H1 (cell line): ENCODE measurements around the gene PDGFD. TPM values are rescaled to one million over a fixed set of nuclear protein-coding genes. Genes with fewer than 3 reads are reported as not detected.

Source experiments
- CTCF ChIA-PET: fragments of 300-600 bp; sonication (Branson Sonifier 250); formaldehyde crosslinking; loops from one replicate; lab custom pipeline; 2021; ENCODE audit not compliant: partially characterized antibody; lab: Charles Lee
- POLR2A ChIA-PET: fragments of 300-600 bp; sonication (Branson Sonifier 250); formaldehyde crosslinking; loops from one replicate; lab custom pipeline; 2021; ENCODE audit warnings: inconsistent platforms; ENCODE audit not compliant: partially characterized antibody; lab: Charles Lee
- DNase-seq, 2 experiments: peaks; one replicate each; pipeline versions ENCODE4 v3.0.0 to v3.0.0-alpha.2; 2010 to 2022; ENCODE audit warnings: low spot score in 2 of 2, low read depth in 1 of 2, mixed read lengths in 1 of 2
- FAIRE-seq: peaks from 2 replicates; lab custom pipeline; 2011; peaks lifted over from hg19 to GRCh38; lab: Jason Lieb, UNC
- H2AFZ ChIP-seq: 2 replicates; pipeline ENCODE4 v1.8.1; 2012; ENCODE audit warnings: low read length, inconsistent platforms
- H2AK5ac ChIP-seq: 2 replicates; pipeline ENCODE4 v1.6.1; 2013; ENCODE audit warnings: low read depth, low read length
- H2BK120ac ChIP-seq: replicated peaks from 2 replicates; pipeline ENCODE3; 2013; ENCODE audit warnings: low read depth, low read length, inconsistent platforms
- H2BK12ac ChIP-seq: 2 replicates; pipeline ENCODE4 v1.6.1; 2013; ENCODE audit warnings: low read depth, low read length
- H2BK15ac ChIP-seq: 2 replicates; pipeline ENCODE4 v1.6.1; 2013; ENCODE audit warnings: low read length
- H2BK20ac ChIP-seq: 2 replicates; pipeline ENCODE4 v1.6.1; 2013; ENCODE audit warnings: low read length
- H2BK5ac ChIP-seq: 2 replicates; pipeline ENCODE4 v1.6.1; 2013; ENCODE audit warnings: low read depth, low read length
- H3K14ac ChIP-seq: 2 replicates; pipeline ENCODE4 v1.6.1; 2013; ENCODE audit warnings: inconsistent platforms; ENCODE audit not compliant: insufficient read length
- H3K18ac ChIP-seq: 2 replicates; pipeline ENCODE4 v1.6.1; 2013; ENCODE audit warnings: low read length; ENCODE audit errors: extremely low read depth
- H3K23ac ChIP-seq: 2 replicates; pipeline ENCODE4 v1.6.1; 2013; ENCODE audit warnings: inconsistent platforms; ENCODE audit not compliant: insufficient read length
- H3K23me2 ChIP-seq: 2 replicates; pipeline ENCODE4 v1.6.1; 2013; ENCODE audit warnings: low read depth, low read length
- H3K27ac ChIP-seq: 2 replicates; pipeline ENCODE4 v1.6.1; 2011; ENCODE audit warnings: low read depth, low read length, inconsistent platforms
- H3K27me3 ChIP-seq, 4 experiments: replicated peaks in 1 of 4; 1 replicate in 1 of 4; 2 replicates in 3 of 4; pipeline versions ENCODE4 v1.6.1 to v1.8.1; 2011 to 2013; ENCODE audit warnings: low read length in 3 of 4, mild to moderate bottlenecking in 3 of 4, inconsistent platforms in 2 of 4, mixed read lengths in 2 of 4, moderate library complexity in 1 of 4; ENCODE audit not compliant: control insufficient read depth in 3 of 4, insufficient read depth in 3 of 4; ENCODE audit errors: extremely low read depth in 1 of 4
- H3K36me3 ChIP-seq, 4 experiments: 2 replicates each; pipeline versions ENCODE4 v1.6.1 to v1.8.1; 2011 to 2013; ENCODE audit warnings: mild to moderate bottlenecking in 4 of 4, low read length in 3 of 4, moderate library complexity in 2 of 4, control low read depth in 1 of 4, inconsistent platforms in 1 of 4; ENCODE audit not compliant: insufficient read depth in 4 of 4, control insufficient read depth in 2 of 4
- H3K4ac ChIP-seq: replicated peaks from 2 replicates; pipeline ENCODE3; 2013; ENCODE audit warnings: low read length, low read depth, mixed read lengths, inconsistent platforms; ENCODE audit not compliant: insufficient read length
- H3K4me1 ChIP-seq, 4 experiments: replicated peaks in 1 of 4; 1 replicate in 1 of 4; 2 replicates in 3 of 4; pipeline versions ENCODE4 v1.6.1 to v1.8.1; 2011 to 2013; ENCODE audit warnings: low read length in 3 of 4, inconsistent platforms in 2 of 4, mixed read lengths in 1 of 4; ENCODE audit not compliant: insufficient read depth in 4 of 4, control insufficient read depth in 3 of 4
- H3K4me2 ChIP-seq, 2 experiments: 2 replicates each; pipeline versions ENCODE4 v1.6.1 to v1.8.1; 2011 to 2013; ENCODE audit warnings: low read depth in 2 of 2, low read length in 2 of 2, control low read depth in 1 of 2, inconsistent platforms in 1 of 2, mild to moderate bottlenecking in 1 of 2; ENCODE audit not compliant: insufficient read depth in 1 of 2
- H3K4me3 ChIP-seq, 4 experiments: fragments of 200-600, 300-600 bp in 1 of 4; sonication (generic), shearing (Covaris generic), sonication (Bioruptor Twin) in 1 of 4; 2 replicates each; pipeline versions ENCODE4 v1.5.1 to v1.8.1; 2011 to 2016; ENCODE audit warnings: low read length in 4 of 4, low read depth in 3 of 4, control low read depth in 2 of 4, inconsistent platforms in 2 of 4, mild to moderate bottlenecking in 2 of 4, mixed read lengths in 1 of 4, moderate library complexity in 1 of 4; ENCODE audit not compliant: insufficient read depth in 2 of 4; ENCODE audit errors: extremely low read depth in 1 of 4
- H3K56ac ChIP-seq: replicated peaks from 2 replicates; pipeline ENCODE3; 2013; ENCODE audit warnings: low read depth, mild to moderate bottlenecking, mixed read lengths, low read length, inconsistent platforms; ENCODE audit not compliant: insufficient read length
- H3K79me1 ChIP-seq: 2 replicates; pipeline ENCODE4 v1.6.1; 2013; ENCODE audit warnings: low read depth, low read length, control low read depth
- H3K79me2 ChIP-seq, 2 experiments: 2 replicates each; pipeline versions ENCODE4 v1.6.1 to v1.8.1; 2012 to 2013; ENCODE audit warnings: low read length in 2 of 2, mild to moderate bottlenecking in 2 of 2, inconsistent platforms in 1 of 2; ENCODE audit not compliant: insufficient read depth in 2 of 2, control insufficient read depth in 1 of 2
- H3K9ac ChIP-seq, 4 experiments: replicated peaks in 1 of 4; 1 replicate in 1 of 4; 2 replicates in 3 of 4; pipeline versions ENCODE4 v1.6.1 to v1.8.1; 2011 to 2013; ENCODE audit warnings: low read depth in 3 of 4, low read length in 3 of 4, control low read depth in 2 of 4, mild to moderate bottlenecking in 2 of 4, moderate library complexity in 2 of 4, inconsistent platforms in 1 of 4; ENCODE audit errors: extremely low read depth in 1 of 4
- H3K9me3 ChIP-seq, 2 experiments: 2 replicates each; pipeline versions ENCODE4 v1.6.1 to v1.8.1; 2012 to 2013; ENCODE audit warnings: mild to moderate bottlenecking in 2 of 2, moderate library complexity in 2 of 2, control low read depth in 1 of 2, inconsistent platforms in 1 of 2, low read depth in 1 of 2, low read length in 1 of 2, mixed read lengths in 1 of 2; ENCODE audit not compliant: insufficient read depth in 2 of 2
- H4K20me1 ChIP-seq, 2 experiments: replicated peaks in 1 of 2; 2 replicates each; pipeline versions ENCODE3 to v1.8.1; 2011 to 2013; ENCODE audit warnings: inconsistent platforms in 2 of 2, low read length in 2 of 2, mild to moderate bottlenecking in 1 of 2; ENCODE audit not compliant: insufficient read depth in 2 of 2, control insufficient read depth in 1 of 2
- H4K5ac ChIP-seq: 2 replicates; pipeline ENCODE4 v1.6.1; 2013; ENCODE audit warnings: low read length, low read depth, mixed read lengths, inconsistent platforms; ENCODE audit not compliant: insufficient read length
- H4K8ac ChIP-seq: 2 replicates; pipeline ENCODE4 v1.8.0; 2013; ENCODE audit warnings: mild to moderate bottlenecking, moderate library complexity, low read length, inconsistent platforms; ENCODE audit not compliant: insufficient read depth; ENCODE audit errors: extremely low read depth
- H4K91ac ChIP-seq: replicated peaks from 2 replicates; pipeline ENCODE3; 2013; ENCODE audit warnings: low read length, mixed read lengths, inconsistent platforms; ENCODE audit not compliant: insufficient read length
- CBX5 ChIP-seq: fragments of 300-800, 300-1000 bp; sonication (generic); IDR thresholded peaks from 2 replicates; pipeline ENCODE4 v1.7.1; 2016; ENCODE audit warnings: antibody characterized with exemption, low read length, low read depth
- CHD1 ChIP-seq: IDR thresholded peaks from 2 replicates; pipeline ENCODE4 v1.6.1; 2012; ENCODE audit warnings: low read depth, low read length, improper control_type of control experiment
- JUN ChIP-seq: IDR thresholded peaks from 2 replicates; pipeline ENCODE4 v1.6.1; 2011; ENCODE audit warnings: low read depth, mild to moderate bottlenecking, improper control_type of control experiment, low read length
- MAFK ChIP-seq: IDR thresholded peaks from 2 replicates; pipeline ENCODE4 v1.6.1; 2012; ENCODE audit warnings: low read depth, mild to moderate bottlenecking, improper control_type of control experiment, low read length
- POLR2A ChIP-seq, 2 experiments: IDR thresholded peaks; 1 replicate in 1 of 2; 2 replicates in 1 of 2; pipeline ENCODE4 v1.6.1; 2011; ENCODE audit warnings: low read depth in 2 of 2, low read length in 2 of 2, mild to moderate bottlenecking in 2 of 2; ENCODE audit errors: control extremely low read depth in 1 of 2
- RBBP5 ChIP-seq: IDR thresholded peaks from 2 replicates; pipeline ENCODE4 v1.7.1; 2012; ENCODE audit warnings: low read depth, mild to moderate bottlenecking, inconsistent platforms, low read length, moderate library complexity, borderline replicate concordance
- TAF1 ChIP-seq: IDR thresholded peaks from 2 replicates; pipeline ENCODE4 v1.6.1; 2011; ENCODE audit warnings: mild to moderate bottlenecking, low read depth, low read length
- WGBS, 2 experiments: shearing (Covaris generic) in 1 of 2; methylation state at CpG; one replicate each; pipeline versions ENCODE4 v1.1.6 to v1.1.7; 2013 to 2015; ENCODE audit warnings: low lambda C conversion rate in 2 of 2, mixed read lengths in 2 of 2, inconsistent platforms in 1 of 2, low coverage in 1 of 2, missing lambda C conversion rate in 1 of 2; ENCODE audit not compliant: insufficient replicate concordance in 2 of 2, insufficient coverage in 1 of 2, insufficient read length in 1 of 2; ENCODE audit errors: extremely low coverage in 1 of 2, missing lambda C conversion rate in 1 of 2; 5-methylcytosine and 5-hydroxymethylcytosine counted together
- polyA plus RNA-seq, 7 experiments: library from polyadenylated mRNA; depleted of rRNA in 3 of 7; stranded (reverse) in 5 of 7; unstranded in 2 of 7; fragments of >200 nt in 5 of 7; fragments of 200-250 nt in 2 of 7; gene quantifications; 1 replicate in 5 of 7; 2 replicates in 1 of 7; 4 replicates in 1 of 7; pipeline versions ENCODE4 v1.2.1 to v1.2.3, GENCODE V29; 2011 to 2013; ENCODE audit warnings: missing spikeins in 2 of 7, mixed read lengths in 2 of 7
- total RNA-seq: library from RNA; stranded (reverse); fragmentation: NEBNext Ultra II Directional; extraction: Animal tissue kit (Norgen Biotek cat#: 25700); gene quantifications from 2 replicates; pipeline ENCODE4 v1.2.1, GENCODE V29; 2021

PDGFD gene
- total and polyA plus RNA-seq, 2 of the 8 experiments (the other 6 are each of a cell fraction or from before 2014, with no cell fraction given) = 1.1 to 3.9 TPM

DNA sequence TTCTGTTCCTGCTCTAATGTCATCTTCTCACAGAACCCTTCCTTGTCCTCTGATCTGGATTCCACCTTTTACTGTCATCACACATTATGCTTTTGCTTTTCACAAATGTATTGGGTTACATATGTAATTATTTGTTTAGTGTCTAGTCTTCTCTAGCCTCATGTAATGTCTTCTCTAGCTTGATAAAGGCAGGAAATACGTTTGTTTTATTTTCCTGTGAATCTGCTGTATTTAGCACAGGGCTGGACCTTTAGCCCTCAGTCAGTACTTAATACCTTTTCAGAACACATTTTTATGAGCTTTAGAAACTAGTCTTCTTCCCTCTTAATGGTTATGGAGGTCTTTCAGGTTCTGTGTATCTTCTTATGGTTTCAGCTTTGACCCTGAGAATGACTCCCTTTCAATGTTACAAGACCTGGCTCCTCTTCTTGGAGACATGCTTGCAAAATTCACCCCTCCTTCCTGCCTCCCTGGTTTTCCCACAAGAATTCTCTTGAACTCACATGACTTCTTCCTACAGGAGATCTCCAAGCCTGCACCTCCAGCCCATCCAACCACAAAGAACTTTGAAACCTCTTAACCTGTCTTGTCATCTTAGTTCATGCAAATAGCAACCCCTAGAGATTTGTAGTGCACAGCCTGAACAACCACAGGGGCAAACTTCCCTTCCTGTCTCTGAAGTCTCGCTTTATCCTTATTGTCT is 260.2 kb downstream of the PDGFD start:
- Histone ChIP-seq H3K23me2 (no peaks in the 10 kb centered on the region), H3K9ac (no peak overlapping the region), H2BK12ac (no peak overlapping the region), H4K20me1 (no peaks in the 10 kb centered on the region), H2BK5ac (no peak overlapping the region), H3K14ac (no peak overlapping the region), H3K4me1 (no peaks in the 10 kb centered on the region), H3K4me2 (no peak overlapping the region), H4K8ac (no peak overlapping the region), H4K5ac (no peak overlapping the region), H2BK15ac (no peak overlapping the region), H3K4me3 (no peak overlapping the region), H3K36me3 (no peaks in the 10 kb centered on the region), H3K18ac (no peak overlapping the region), H3K27me3 (no peaks in the 10 kb centered on the region), H3K79me1 (no peaks in the 10 kb centered on the region), H2BK120ac (no peak overlapping the region), H3K9me3 (no peaks in the 10 kb centered on the region), H3K79me2 (no peaks in the 10 kb centered on the region), H3K4ac (no peak overlapping the region), H2AFZ (no peak overlapping the region), H2AK5ac (no peak overlapping the region), H3K27ac (no peak overlapping the region), H3K56ac (no peak overlapping the region), H4K91ac (no peak overlapping the region), H3K23ac (no peak overlapping the region), H2BK20ac (no peak overlapping the region)
- ChIA-PET POLR2A (no interaction called here), CTCF (no interaction called here)
- 93% methylated on average over 2 of the region's 2 CpGs; no CpG with 5 or more reads in 1 of the 2 experiments for WGBS, 2 experiments
- FAIRE-seq = no peak
- no peak for DNase-seq
- TF ChIP-seq POLR2A (IDR thresholded peaks at IDR 0.05; ENCODE audit: control extremely low read depth in 1 of 2, low read depth in 2 of 2, low read length in 2 of 2) (no peak), MAFK (no peak), CHD1 (no peak), CBX5 (no peak), JUN (no peak), TAF1 (no peak), RBBP5 (no peak)
